OCI-LY7 (cell line): ENCODE measurements around the gene TST.

Experiments used
- CTCF ChIP-seq: fragments of 200-600 bp; sonication (generic); conservative IDR thresholded peaks from 2 replicates; pipeline ENCODE4 v1.5.1; 2014; ENCODE audit warnings: mild to moderate bottlenecking, antibody characterized with exemption, low read length, moderate library complexity, mixed read lengths
- EZH2phosphoT487 ChIP-seq: fragments of 200-600 bp; sonication (generic); IDR thresholded peaks from 2 replicates; pipeline ENCODE4 v1.6.1; 2018; ENCODE audit warnings: low read depth, borderline replicate concordance, mild to moderate bottlenecking, mixed run types, antibody characterized with exemption, low read length, moderate library complexity, mixed read lengths

DNA sequence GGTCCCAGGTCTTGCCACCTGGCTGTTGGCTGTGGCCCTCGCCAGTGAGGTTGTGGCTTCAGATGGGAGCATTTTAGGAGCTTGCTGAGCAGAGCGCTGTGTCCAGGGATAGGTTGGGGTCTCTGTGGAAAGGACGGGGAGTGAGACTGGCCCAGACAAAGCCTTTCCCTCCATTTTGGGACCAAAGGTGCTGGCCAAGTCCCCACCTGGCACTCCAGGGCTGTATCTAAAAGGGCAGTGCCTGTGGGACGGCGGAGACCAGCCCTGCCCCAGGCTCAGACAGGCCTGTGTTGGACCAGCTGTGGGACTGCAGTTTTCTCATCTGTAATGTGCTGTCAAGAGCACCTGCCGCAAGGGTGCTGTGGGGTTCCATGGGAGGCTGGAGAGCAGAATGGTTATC is 27.3 kb upstream of the TST start:
- TF ChIP-seq CTCF (no peak), EZH2phosphoT487 (no peak)
